GM23338 (cell line): ENCODE results near the gene KCTD3. TPM values are rescaled to one million over a fixed set of nuclear protein-coding genes. Genes with fewer than 3 reads are reported as not detected.

Experiments used
- ATAC-seq: fragments of 200-7000 bp; cut with Tn5 transposase; 3 replicates; pipeline ENCODE4 v1.9.1; 2020
- DNase-seq: peaks from one replicate; pipeline ENCODE4 v3.0.0-alpha.2; 2015; ENCODE audit warnings: low spot score
- H2AFZ ChIP-seq: fragments of 200-600 bp; sonication (generic); 2 replicates; pipeline ENCODE4 v1.8.0; 2016; ENCODE audit warnings: antibody characterized with exemption, mild to moderate bottlenecking, moderate library complexity
- H3F3A ChIP-seq: fragments of 200-600 bp; sonication (generic); replicated peaks from 2 replicates; pipeline ENCODE4 v1.8.0; 2017; ENCODE audit warnings: antibody characterized with exemption, mixed run types, low read depth
- H3K27ac ChIP-seq: fragments of 200-600 bp; sonication (generic); 2 replicates; pipeline ENCODE4 v1.6.1; 2016; ENCODE audit warnings: low read depth
- H3K27me3 ChIP-seq: fragments of 200-600 bp; sonication (generic); 2 replicates; pipeline ENCODE4 v1.8.0; 2016; ENCODE audit warnings: mild to moderate bottlenecking, mixed run types, moderate library complexity; ENCODE audit not compliant: insufficient read depth
- H3K36me3 ChIP-seq: fragments of 200-600 bp; sonication (generic); 2 replicates; pipeline ENCODE4 v1.8.0; 2016; ENCODE audit warnings: mild to moderate bottlenecking; ENCODE audit not compliant: insufficient read depth
- H3K4me1 ChIP-seq: fragments of 200-600 bp; sonication (generic); 2 replicates; pipeline ENCODE4 v1.8.0; 2016; ENCODE audit warnings: mild to moderate bottlenecking, moderate library complexity; ENCODE audit not compliant: insufficient read depth
- H3K4me2 ChIP-seq: fragments of 200-600 bp; sonication (generic); 2 replicates; pipeline ENCODE4 v1.7.1; 2017; ENCODE audit warnings: mixed run types
- H3K4me3 ChIP-seq: fragments of 200-600 bp; sonication (generic); 2 replicates; pipeline ENCODE4 v1.6.1; 2016; ENCODE audit warnings: mixed run types
- H3K79me2 ChIP-seq: fragments of 200-600 bp; sonication (generic); replicated peaks from 2 replicates; pipeline ENCODE4 v1.8.0; 2017; ENCODE audit warnings: mild to moderate bottlenecking; ENCODE audit not compliant: insufficient read depth
- H3K9me2 ChIP-seq: fragments of 200-600 bp; sonication (generic); 2 replicates; pipeline ENCODE4 v1.8.0; 2017; ENCODE audit not compliant: insufficient read depth
- H4K20me1 ChIP-seq: fragments of 200-600 bp; sonication (generic); replicated peaks from 2 replicates; pipeline ENCODE4 v1.8.0; 2017; ENCODE audit warnings: mild to moderate bottlenecking; ENCODE audit not compliant: insufficient read depth
- H3K27ac Mint-ChIP-seq: 2 replicates; pipeline ENCODE4 v1.8.0; 2020; ENCODE audit warnings: inconsistent platforms, mild to moderate bottlenecking, moderate library complexity, mixed read lengths
- H3K27me3 Mint-ChIP-seq: 3 replicates; pipeline ENCODE4 v1.8.0; 2022; ENCODE audit warnings: low read depth, mild to moderate bottlenecking, moderate library complexity, mixed read lengths, inconsistent platforms; ENCODE audit not compliant: insufficient read depth, poor library complexity
- H3K36me3 Mint-ChIP-seq: 3 replicates; pipeline ENCODE4 v1.8.0; 2021; ENCODE audit warnings: low read depth, mild to moderate bottlenecking, inconsistent platforms, moderate library complexity, mixed read lengths
- H3K4me1 Mint-ChIP-seq: 3 replicates; pipeline ENCODE4 v1.8.0; 2020; ENCODE audit warnings: mild to moderate bottlenecking, inconsistent platforms, mixed read lengths
- H3K4me3 Mint-ChIP-seq: 3 replicates; pipeline ENCODE4 v1.8.0; 2021; ENCODE audit warnings: moderate library complexity, mild to moderate bottlenecking, inconsistent platforms, mixed read lengths
- H3K9me3 Mint-ChIP-seq: 3 replicates; pipeline ENCODE4 v1.8.0; 2020; ENCODE audit warnings: moderate library complexity, mild to moderate bottlenecking, inconsistent platforms, mixed read lengths
- EZH2 ChIP-seq: fragments of 200-600 bp; sonication (generic); IDR thresholded peaks from one replicate; pipeline ENCODE4 v1.8.0; 2017; ENCODE audit warnings: antibody characterized with exemption, mild to moderate bottlenecking, low read depth; ENCODE audit not compliant: unreplicated experiment
- NANOG ChIP-seq: IDR thresholded peaks from 2 replicates; pipeline ENCODE4 v1.6.1; 2016; ENCODE audit warnings: antibody characterized with exemption, borderline replicate concordance
- REST ChIP-seq: IDR thresholded peaks from one replicate; pipeline ENCODE4 v1.6.1; 2018; ENCODE audit warnings: antibody characterized with exemption; ENCODE audit not compliant: unreplicated experiment
- STAT1 ChIP-seq: IDR thresholded peaks from one replicate; pipeline ENCODE4 v1.6.1; 2016; ENCODE audit warnings: antibody characterized with exemption; ENCODE audit not compliant: unreplicated experiment
- ZNF331 ChIP-seq: fragments of 250-450 bp; sonication (Bioruptor Pico); IDR thresholded peaks from 2 replicates; pipeline ENCODE4 v1.5.0; 2020; ENCODE audit warnings: low read depth, mild to moderate bottlenecking, moderate library complexity
- polyA plus RNA-seq: library from polyadenylated mRNA; unstranded; fragments of >200 nt; fragmentation: Nextera tagmentation; extraction: Ambion mirVana; gene quantifications from 2 replicates; pipeline ENCODE4 v1.2.1, GENCODE V29; 2016
- total RNA-seq: library from RNA; depleted of rRNA; stranded (reverse); fragments of >200 nt; shearing (Covaris generic); gene quantifications from 2 replicates; pipeline ENCODE4 v1.2.3, GENCODE V29; 2014

The KCTD3 gene
- total and polyA plus RNA-seq, 2 experiments from 2014 or later, result 29.4 to 60.3 TPM

GRCh38 chr1:215605011-215605621 lies 38.0 kb downstream of the KCTD3 start:
- peaks cover 11% of the 10 kb centered on the region; the same call in 1 of the 2 replicates for H3K36me3 ChIP-seq
- no peak for ATAC-seq
- no peak overlapping the region for H3K4me3 Mint-ChIP-seq

GRCh38 chr1:215606036-215606435 lies 38.9 kb downstream of the KCTD3 start:
- Histone ChIP-seq H4K20me1 (no peaks in the 10 kb centered on the region; the same call in 1 of the 2 replicates), H3K4me1 (peaks cover 10% of the 10 kb centered on the region), H3K79me2 (no peaks in the 10 kb centered on the region), H3F3A (no peaks in the 10 kb centered on the region), H3K36me3 (peaks cover 11% of the 10 kb centered on the region; the same call in 1 of the 2 replicates), H3K27ac (no peak overlapping the region; the same call in 1 of the 2 replicates), H3K27me3 (no peaks in the 10 kb centered on the region), H3K4me2 (no peak overlapping the region), H3K9me2 (no peaks in the 10 kb centered on the region), H2AFZ (no peak overlapping the region), H3K4me3 (no peak overlapping the region)
- Mint-ChIP-seq H3K27ac (no peak overlapping the region), H3K36me3 (peaks cover 17% of the 10 kb centered on the region), H3K9me3 (no peaks in the 10 kb centered on the region), H3K27me3 (no peaks in the 10 kb centered on the region), H3K4me3 (no peak overlapping the region), H3K4me1 (peaks cover 8% of the 10 kb centered on the region; the same call in 2 of the 3 replicates)
- DNase-seq (peak; percentile 30), ATAC-seq (no peak)
- TF ChIP-seq NANOG (no peak), REST (no peak), STAT1 (no peak)

More at GRCh38 chr1:215605011-215605621, 38.0 kb downstream of the KCTD3 start:
- Histone ChIP-seq H3K9me2 (no peaks in the 10 kb centered on the region), H3K27ac (no peak overlapping the region; the same call in 1 of the 2 replicates), H2AFZ (no peak overlapping the region), H3K4me1 (peaks cover 12% of the 10 kb centered on the region), H3K27me3 (no peaks in the 10 kb centered on the region), H3K4me2 (no peak overlapping the region), H3F3A (no peaks in the 10 kb centered on the region), H3K4me3 (no peak overlapping the region), H3K79me2 (no peaks in the 10 kb centered on the region), H4K20me1 (no peaks in the 10 kb centered on the region; the same call in 1 of the 2 replicates)
- Mint-ChIP-seq H3K4me1 (peaks cover 14% of the 10 kb centered on the region), H3K27ac (no peak overlapping the region; the same call in 1 of the 2 replicates), H3K27me3 (no peaks in the 10 kb centered on the region), H3K36me3 (peaks cover 15% of the 10 kb centered on the region), H3K9me3 (no peaks in the 10 kb centered on the region)
- no peak for TF ChIP-seq EZH2
- no peak for TF ChIP-seq STAT1
- TF ChIP-seq NANOG, result no peak
- no peak for TF ChIP-seq ZNF331 (CRISPR knock-in tag)
- no peak for TF ChIP-seq REST
- no peak for DNase-seq
